Parathyroid adenoma (tissue), 2 donors: ENCODE measurements around the gene APEX1.

Experiments
- H2AFZ ChIP-seq: fragments of 300-600 bp; sonication (generic); one replicate; pipeline ENCODE4 v1.7.0; 2017; ENCODE audit warnings: antibody characterized with exemption, mild to moderate bottlenecking
- H3K27ac ChIP-seq: fragments of 300-600 bp; sonication (generic); one replicate; pipeline ENCODE4 v1.7.0; 2017
- H3K27me3 ChIP-seq: fragments of 300-600 bp; sonication (generic); one replicate; pipeline ENCODE4 v1.7.0; 2017; ENCODE audit warnings: low read length; ENCODE audit not compliant: control insufficient read depth, insufficient read depth
- H3K36me3 ChIP-seq: fragments of 300-600 bp; sonication (generic); one replicate; pipeline ENCODE4 v1.7.0; 2017; ENCODE audit warnings: low read length; ENCODE audit not compliant: control insufficient read depth, insufficient read depth
- H3K4me1 ChIP-seq: fragments of 300-600 bp; sonication (generic); one replicate; pipeline ENCODE4 v1.7.0; 2017; ENCODE audit warnings: control low read depth
- H3K4me2 ChIP-seq: fragments of 300-600 bp; sonication (generic); one replicate; pipeline ENCODE4 v1.7.0; 2017; ENCODE audit warnings: low read length
- H3K4me3 ChIP-seq: fragments of 300-600 bp; sonication (generic); one replicate; pipeline ENCODE4 v1.7.0; 2017; ENCODE audit warnings: low read depth, low read length
- H3K79me2 ChIP-seq: fragments of 300-600 bp; sonication (generic); one replicate; pipeline ENCODE4 v1.7.0; 2017; ENCODE audit warnings: control low read depth
- H3K9ac ChIP-seq: fragments of 300-600 bp; sonication (generic); one replicate; pipeline ENCODE4 v1.7.0; 2017; ENCODE audit warnings: mild to moderate bottlenecking
- H3K9me3 ChIP-seq: fragments of 300-600 bp; sonication (generic); one replicate; pipeline ENCODE4 v1.7.0; 2017; ENCODE audit warnings: low read length; ENCODE audit not compliant: control insufficient read depth
- TF ChIP-seq, protein P1 (sequence below): fragments of 300-600 bp; sonication (generic); IDR thresholded peaks from one replicate; pipeline ENCODE4 v1.7.0; 2017; ENCODE audit warnings: antibody characterized with exemption, mild to moderate bottlenecking
- donor health status: primary hyperparathyroidism.

Gene APEX1

DNA sequence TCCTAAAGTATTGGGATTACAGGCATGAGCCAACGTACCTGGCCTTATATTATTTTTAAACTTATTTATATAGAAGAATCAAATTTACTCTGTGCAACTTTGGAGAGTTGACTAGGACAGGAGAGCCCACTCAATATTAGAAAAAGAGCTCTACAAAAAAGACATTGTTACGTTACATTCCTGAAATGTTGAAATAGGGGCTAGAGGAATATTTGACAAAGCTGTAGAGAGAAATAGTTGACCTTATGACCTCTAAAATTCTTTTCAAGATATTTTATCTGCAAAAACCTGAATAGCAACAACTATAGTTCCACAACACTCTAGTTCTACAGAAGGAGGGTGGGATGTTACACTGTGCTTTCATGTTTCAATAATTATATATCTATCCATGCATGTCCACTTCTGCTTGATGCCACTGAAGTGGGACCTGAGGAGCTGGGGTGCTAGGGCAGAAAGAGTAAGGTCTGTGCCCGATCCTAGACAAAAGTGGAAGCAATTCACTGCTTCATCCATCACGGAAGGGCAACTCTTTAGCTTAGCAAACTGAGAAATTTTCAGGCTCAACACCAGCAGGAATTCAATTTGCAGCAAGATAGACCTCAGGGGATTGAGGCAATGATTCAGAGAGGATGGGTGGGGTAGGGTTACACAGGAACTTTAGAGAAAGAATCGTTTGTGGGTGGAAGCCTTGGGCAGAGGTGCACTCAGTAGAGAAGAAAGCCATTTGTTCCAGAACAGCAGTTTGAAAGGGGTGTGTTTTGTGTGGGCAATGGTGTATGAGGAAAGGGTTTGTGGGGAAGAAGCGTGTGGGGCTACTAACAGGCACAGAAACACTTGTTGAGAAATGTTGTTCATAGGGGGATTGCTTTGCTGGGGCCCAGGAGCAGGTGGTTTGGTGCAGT is 34.3 kb downstream of the APEX1 start:
- H2AFZ ChIP-seq: no peak overlapping the region
- no peak overlapping the region for H3K9ac ChIP-seq
- no peaks in the 10 kb centered on the region for H3K27me3 ChIP-seq
- no peak overlapping the region for H3K4me2 ChIP-seq
- TF ChIP-seq, protein P1, sequence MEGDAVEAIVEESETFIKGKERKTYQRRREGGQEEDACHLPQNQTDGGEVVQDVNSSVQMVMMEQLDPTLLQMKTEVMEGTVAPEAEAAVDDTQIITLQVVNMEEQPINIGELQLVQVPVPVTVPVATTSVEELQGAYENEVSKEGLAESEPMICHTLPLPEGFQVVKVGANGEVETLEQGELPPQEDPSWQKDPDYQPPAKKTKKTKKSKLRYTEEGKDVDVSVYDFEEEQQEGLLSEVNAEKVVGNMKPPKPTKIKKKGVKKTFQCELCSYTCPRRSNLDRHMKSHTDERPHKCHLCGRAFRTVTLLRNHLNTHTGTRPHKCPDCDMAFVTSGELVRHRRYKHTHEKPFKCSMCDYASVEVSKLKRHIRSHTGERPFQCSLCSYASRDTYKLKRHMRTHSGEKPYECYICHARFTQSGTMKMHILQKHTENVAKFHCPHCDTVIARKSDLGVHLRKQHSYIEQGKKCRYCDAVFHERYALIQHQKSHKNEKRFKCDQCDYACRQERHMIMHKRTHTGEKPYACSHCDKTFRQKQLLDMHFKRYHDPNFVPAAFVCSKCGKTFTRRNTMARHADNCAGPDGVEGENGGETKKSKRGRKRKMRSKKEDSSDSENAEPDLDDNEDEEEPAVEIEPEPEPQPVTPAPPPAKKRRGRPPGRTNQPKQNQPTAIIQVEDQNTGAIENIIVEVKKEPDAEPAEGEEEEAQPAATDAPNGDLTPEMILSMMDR: no peak
- no peaks in the 10 kb centered on the region for H3K36me3 ChIP-seq
- no peak overlapping the region for H3K27ac ChIP-seq
- no peaks in the 10 kb centered on the region for H3K9me3 ChIP-seq
- no peaks in the 10 kb centered on the region for H3K4me1 ChIP-seq
- no peak overlapping the region for H3K4me3 ChIP-seq
- H3K79me2 ChIP-seq: no peaks in the 10 kb centered on the region

DNA sequence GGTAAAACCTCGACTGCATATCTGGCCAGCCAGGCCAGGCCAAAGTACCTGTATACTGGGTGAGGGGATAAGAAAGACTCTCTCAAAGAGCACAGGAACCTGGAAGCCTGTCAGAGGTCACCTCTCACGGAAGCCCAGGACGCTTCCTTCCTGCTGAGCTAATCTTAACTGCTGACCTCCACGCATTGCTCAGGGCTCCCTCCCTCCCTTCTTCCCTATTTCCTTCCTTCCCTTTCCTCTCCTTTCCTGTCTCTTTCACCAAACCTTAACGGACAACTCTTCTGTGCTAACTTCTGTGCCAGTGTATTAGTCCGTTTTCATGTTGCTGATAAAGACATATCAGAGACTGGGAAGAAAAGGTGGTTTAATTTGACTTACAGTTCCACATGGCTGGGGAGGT is 35.5 kb downstream of the APEX1 start:
- Histone ChIP-seq H3K36me3 (no peaks in the 10 kb centered on the region), H2AFZ (no peak overlapping the region), H3K27me3 (no peaks in the 10 kb centered on the region), H3K4me3 (no peak overlapping the region), H3K4me1 (no peaks in the 10 kb centered on the region), H3K4me2 (no peak overlapping the region), H3K79me2 (no peaks in the 10 kb centered on the region), H3K27ac (no peak overlapping the region), H3K9me3 (no peaks in the 10 kb centered on the region), H3K9ac (no peak overlapping the region)
- TF ChIP-seq, protein P1: no peak

DNA sequence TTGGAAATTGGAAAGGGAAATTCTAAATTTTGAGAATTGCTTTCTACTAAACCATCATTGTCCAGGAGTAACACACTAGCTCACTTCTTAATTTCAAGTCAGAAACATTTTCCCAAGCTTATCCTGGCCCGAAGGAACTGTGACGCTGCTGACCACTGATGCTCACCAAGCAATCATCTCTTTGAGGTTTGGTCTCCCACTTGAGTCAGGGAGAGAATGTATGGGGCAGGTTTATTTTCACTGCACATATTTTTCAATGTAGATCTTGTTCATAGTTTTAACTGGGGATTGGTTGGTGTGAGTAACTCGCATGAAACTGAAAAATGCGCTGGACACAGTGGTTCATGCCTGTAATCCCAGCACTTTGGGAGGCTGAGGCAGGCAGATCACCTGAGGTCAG is 37.5 kb downstream of the APEX1 start:
- Histone ChIP-seq H3K79me2 (no peaks in the 10 kb centered on the region), H3K9ac (no peak overlapping the region), H3K36me3 (no peaks in the 10 kb centered on the region), H3K27ac (no peak overlapping the region), H2AFZ (no peak overlapping the region), H3K4me1 (no peaks in the 10 kb centered on the region), H3K9me3 (no peaks in the 10 kb centered on the region), H3K4me2 (no peak overlapping the region), H3K4me3 (no peak overlapping the region), H3K27me3 (no peaks in the 10 kb centered on the region)
- TF ChIP-seq, protein P1: no peak

DNA sequence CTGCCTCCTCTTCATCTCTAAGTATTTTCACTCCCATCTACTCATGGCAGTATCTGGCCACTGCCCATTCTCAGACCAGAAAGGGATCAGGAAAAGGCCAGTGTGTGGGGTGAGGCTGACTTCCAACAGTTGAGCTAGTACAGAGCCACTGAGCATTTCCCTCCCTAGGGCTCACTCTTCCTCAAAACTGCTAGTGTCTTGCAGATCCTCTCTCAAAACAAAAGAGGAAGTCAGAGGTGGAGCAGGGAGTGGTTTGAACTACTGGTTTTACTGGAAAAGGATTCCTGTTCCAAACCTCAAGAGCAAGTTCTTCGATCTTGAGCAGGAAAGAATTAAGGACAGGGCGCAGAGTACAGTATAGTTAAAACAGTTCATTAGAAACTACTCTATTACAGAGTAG is 38.6 kb downstream of the APEX1 start:
- Histone ChIP-seq H3K4me1 (no peaks in the 10 kb centered on the region), H3K79me2 (no peaks in the 10 kb centered on the region), H3K27me3 (no peaks in the 10 kb centered on the region), H3K4me2 (no peak overlapping the region), H3K9ac (no peak overlapping the region), H3K27ac (no peak overlapping the region), H2AFZ (no peak overlapping the region), H3K9me3 (no peaks in the 10 kb centered on the region), H3K4me3 (no peak overlapping the region), H3K36me3 (no peaks in the 10 kb centered on the region)
- TF ChIP-seq, protein P1: no peak
